ENCODE data around the gene BCORL1.

BCORL1 gene, protein sequence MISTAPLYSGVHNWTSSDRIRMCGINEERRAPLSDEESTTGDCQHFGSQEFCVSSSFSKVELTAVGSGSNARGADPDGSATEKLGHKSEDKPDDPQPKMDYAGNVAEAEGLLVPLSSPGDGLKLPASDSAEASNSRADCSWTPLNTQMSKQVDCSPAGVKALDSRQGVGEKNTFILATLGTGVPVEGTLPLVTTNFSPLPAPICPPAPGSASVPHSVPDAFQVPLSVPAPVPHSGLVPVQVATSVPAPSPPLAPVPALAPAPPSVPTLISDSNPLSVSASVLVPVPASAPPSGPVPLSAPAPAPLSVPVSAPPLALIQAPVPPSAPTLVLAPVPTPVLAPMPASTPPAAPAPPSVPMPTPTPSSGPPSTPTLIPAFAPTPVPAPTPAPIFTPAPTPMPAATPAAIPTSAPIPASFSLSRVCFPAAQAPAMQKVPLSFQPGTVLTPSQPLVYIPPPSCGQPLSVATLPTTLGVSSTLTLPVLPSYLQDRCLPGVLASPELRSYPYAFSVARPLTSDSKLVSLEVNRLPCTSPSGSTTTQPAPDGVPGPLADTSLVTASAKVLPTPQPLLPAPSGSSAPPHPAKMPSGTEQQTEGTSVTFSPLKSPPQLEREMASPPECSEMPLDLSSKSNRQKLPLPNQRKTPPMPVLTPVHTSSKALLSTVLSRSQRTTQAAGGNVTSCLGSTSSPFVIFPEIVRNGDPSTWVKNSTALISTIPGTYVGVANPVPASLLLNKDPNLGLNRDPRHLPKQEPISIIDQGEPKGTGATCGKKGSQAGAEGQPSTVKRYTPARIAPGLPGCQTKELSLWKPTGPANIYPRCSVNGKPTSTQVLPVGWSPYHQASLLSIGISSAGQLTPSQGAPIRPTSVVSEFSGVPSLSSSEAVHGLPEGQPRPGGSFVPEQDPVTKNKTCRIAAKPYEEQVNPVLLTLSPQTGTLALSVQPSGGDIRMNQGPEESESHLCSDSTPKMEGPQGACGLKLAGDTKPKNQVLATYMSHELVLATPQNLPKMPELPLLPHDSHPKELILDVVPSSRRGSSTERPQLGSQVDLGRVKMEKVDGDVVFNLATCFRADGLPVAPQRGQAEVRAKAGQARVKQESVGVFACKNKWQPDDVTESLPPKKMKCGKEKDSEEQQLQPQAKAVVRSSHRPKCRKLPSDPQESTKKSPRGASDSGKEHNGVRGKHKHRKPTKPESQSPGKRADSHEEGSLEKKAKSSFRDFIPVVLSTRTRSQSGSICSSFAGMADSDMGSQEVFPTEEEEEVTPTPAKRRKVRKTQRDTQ (N-terminal part only)

DNA sequence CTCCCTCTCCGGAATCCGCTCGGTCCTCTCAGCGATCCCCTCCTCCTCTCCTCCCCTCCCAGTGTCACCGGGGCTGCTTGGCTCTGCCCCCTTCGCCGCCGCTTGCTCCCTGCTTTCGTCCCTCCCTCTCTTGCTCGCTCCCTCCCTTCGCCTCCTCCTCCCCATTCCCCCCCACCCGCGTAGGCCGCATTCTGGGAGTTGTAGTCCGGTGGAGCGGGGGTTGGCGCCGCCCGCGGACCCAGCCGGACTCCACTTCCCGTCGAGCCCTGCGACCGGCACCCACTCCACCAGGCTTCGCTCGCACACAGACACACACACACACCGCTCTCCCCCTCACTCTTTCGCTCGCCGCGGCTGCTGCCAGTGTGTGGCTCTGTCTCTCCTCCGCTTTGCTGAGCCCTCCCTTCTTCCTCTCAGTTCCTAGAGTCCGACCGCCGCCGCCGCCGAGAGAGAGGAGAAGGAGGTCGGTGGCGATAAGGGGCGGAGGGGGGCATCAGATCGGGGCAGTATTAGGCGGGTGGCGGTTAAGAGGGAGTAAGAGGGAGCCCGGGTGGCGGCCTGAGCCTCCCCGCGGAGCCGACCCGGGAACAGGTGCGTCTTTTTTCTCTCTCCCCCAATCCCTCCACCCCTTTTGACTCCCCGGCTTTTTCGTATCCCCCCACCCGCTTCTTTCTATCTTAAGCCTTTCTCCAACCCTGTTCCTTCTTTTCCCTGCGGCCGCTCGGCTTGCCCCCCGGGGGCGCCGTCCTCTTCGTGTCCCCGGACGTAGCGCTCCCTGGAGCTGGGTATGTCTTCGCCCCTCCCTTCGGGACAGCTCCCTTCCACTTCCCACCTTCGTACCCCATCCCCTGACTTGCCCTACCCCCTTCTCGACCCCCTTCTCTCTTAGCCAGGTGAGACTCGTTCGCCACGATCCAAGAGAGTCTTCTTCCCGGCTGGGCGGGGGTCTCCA, at the start of gene BCORL1:
TSS of gene BCORL1 (plus strand) at position 336 of the 952 bp plus-strand sequence. CDS start 22,597 bp downstream, outside the sequence.
- peak; percentile 63 for DNase-seq

DNA sequence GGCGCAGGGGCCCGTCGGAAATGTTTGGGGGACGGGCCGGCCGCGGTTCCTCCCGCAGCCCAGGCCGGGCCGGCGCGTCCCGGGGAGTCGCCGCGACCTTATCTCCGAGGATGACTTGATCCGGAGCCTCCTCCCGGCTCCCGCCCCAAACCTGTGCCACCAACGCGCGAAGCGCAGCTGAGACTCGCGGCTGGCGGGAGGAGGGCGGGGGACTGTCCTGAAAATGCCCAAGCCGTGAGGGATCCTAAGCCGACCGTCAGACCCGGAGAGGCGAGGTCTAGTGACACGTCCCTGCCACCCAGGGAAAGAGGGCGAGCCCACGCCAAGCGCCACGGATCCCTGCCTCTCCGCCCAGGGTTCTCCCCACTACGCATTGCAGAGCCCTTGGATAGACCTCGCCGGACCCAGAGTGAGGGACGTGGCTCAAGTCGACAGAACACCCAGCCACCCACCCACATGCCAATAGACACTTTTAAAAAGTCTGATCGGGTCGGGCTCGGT, 49.6 kb upstream of the BCORL1 start:
- DNase-seq = no peak

DNA sequence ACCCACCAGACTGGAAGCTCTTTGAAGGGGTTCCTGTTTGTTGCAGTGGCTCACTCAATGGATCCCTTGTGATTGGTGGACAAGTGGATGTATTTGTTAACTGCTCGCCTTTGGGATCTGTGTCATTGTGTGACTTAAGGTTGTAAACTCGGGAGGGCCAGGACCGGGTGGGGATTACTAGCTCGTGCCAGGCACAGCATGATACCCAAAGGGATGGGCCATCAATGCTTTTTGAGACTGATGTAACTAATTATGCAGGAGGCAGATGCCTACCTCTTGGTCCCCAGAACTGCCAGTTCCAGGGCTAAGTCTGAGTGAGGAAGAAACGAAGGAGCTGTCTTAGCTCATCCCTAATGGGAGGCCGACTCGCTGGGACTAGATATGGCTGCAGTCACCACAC, 48.7 kb upstream of the BCORL1 start:
- DNase-seq = no peak

DNA sequence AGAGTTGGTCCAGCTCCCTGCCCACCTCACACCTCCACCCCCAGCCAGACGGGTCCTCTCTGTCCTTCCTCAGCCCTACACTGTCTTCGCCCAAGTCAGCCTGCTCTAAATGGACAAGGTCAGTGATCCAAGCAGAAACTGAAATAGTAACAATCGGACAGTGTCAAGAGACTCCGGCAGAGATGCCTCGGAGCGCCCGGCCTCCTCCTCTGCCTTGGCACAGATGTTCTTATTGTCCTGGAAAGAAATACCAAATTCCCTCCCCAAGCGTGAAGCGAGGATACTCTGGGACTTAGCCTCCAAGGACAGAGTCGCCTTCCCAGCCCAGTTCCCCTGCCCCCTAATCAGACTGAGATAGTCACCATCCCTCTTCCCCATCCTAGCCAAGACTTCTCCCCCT, 48.0 kb upstream of the BCORL1 start:
- no peak for DNase-seq

DNA sequence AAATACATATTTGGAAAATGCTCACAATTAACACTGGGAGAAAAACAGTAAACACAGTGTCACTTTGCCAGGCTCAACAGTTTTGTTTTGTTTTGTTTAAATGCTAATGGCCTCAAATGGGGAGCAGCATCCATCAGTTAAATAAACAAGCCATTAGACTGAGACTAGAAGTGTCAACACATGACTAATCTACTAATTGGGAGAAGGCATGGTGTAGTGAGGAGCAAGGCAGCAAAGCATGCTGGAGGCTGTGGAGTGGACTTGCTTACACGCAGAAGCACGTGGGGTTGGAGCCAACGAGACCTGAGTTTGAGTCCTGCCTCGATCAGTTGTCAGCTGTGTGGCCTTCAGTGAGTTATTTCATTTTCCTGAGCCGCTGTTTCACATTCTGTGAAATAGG, 47.5 kb upstream of the BCORL1 start:
- no peak for DNase-seq

DNA sequence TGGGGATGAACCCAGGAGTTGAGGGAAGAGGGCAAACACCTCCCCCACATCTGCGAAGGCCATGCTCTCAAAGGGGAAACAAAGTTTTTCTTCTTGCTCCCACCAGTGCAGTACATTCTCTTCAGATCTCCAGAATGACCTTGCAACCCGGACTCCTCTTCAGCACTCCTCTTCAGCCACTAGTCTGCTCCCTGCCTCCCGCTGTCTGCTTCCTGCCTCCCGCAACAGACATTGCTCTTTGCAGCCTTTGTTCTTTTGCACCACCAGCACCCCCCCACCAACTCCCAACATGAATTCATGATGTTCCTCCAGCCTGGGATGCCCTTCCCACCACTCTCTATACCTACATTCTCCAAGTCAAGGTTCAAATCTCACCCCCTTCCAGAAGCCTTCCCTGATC, 44.4 kb upstream of the BCORL1 start:
- no peak for DNase-seq

DNA sequence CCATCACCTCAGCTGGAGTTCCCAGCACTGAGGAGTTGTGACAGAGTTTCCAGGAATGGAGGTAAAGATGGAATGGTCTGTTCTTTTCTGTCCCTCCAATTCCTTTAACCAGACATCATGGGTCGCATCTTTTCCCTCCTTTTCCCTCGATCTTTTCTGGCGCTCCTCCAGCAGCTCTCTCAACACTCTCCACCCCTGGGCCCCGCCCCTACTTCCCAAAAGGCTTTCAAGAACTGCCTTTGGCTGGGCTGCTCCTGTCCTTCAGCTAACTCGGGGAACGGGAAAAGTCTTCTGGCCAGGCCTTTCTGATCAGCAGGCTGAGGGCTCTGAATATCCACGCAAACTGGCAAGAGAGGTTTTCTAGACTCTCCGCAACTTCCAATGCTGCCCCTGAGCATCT, 42.4 kb upstream of the BCORL1 start:
- no peak for DNase-seq

DNA sequence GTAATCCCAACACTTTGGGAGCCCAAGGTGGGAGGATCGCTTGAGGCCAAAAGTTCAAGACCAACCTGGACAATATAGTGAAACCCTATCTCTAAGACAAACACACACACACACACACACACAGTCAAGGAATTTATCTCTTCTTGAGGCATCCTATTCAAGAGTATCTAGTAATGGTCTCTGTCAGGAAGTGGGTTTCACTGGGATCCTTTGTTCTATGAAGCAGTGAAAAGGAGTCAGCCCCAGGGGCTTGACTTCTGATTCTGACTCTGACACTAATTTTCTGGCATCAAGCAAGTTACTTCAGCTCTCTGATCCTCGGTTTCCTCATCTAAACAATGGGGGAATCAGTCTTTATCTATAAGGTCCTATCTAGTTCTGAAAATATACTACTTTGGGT, 41.7 kb upstream of the BCORL1 start:
- no peak for DNase-seq

DNA sequence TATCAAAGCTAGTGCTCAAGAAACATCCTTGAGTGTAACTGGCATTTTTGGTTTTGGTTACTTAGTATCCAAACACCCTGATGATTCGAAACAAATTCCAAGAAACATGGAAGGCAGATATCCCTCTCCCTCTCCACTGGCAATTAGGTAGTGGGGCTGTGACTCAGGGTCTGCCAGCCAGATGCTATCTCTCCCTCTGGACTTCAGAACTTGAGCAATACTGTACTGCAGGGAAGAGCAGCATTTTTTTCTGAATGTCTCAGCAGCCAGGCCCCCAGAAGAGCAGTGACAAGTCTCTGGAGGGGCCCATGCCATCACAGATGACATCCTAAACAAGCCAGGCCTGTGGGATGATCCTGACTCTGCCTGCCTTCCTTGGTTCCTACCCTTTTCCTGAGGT, 37.3 kb upstream of the BCORL1 start:
- no peak for DNase-seq

DNA sequence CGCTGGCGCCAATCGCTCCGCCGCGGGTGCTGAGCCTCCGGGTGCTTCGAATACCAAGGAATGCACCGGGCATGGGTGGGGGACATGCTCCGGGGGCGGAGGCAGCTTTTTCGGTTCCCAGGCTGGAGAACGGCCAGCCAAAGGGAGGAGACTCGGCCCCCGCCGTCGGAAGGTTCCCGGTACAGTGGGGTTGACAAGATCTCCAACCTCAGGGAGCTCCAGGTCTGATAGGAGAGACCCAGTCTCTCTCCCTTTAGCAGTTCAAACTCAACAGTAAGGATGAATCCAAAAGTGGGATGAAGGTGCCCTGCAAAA, 29.1 kb upstream of the BCORL1 start:
- DNase-seq = no peak

DNA sequence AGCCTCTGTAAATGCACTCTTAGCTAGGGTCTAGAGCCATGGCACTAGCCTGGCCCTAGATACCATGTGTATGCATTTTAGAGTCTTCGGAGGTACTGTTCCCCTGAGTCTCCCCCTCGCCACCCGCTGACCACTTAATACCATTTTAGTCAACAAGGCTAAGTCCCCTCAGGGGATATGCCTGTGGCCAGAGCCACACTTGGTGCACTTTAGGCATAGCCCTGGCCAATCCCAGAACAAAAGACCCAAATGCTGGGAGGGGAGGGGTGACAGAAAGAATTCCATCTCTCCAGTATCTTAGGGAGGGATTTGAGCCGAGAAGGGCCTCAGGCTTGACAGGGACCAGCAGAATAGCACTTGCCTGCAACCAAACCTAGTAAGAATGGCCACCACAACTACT, 28.6 kb upstream of the BCORL1 start:
- DNase-seq = no peak

DNA sequence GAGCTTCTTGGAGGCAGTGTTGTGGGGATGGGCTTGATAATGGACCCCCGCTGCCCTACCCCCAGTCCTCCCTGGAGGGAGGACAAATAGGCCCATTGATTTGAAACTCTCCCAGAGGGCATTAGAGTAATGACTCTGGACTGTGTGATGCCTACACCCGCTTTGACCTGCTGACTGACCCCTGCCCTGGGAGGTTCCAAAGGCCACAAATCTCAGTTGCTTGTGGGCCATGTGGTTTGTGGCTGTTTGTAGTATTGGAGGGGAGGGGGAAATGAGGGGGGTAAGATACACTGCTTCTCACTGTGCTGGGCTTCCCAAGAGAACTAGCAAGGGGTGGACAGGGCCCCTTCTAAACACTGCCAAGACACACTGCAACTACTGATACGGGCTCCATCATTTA, 27.6 kb upstream of the BCORL1 start:
- DNase-seq = no peak

DNA sequence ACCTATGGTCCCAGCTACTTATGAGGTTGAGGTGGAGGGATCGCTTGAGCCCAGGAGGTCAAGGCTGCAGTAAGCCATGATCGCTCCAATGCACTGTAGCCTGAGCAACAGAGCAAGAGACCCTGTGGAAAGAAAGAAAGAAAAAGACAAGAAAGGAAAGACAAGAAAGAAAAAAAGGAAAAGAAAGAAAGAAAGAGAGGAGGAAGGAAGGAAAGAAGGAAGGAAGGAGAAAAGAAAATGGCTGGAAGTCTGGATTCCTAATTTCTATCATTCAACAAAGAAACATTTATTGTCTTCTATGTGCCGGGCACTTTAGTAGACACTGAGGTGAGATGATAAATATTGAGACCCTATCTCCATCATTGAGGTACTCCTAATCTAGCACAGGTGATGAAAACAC, 26.8 kb upstream of the BCORL1 start:
- DNase-seq = no peak

DNA sequence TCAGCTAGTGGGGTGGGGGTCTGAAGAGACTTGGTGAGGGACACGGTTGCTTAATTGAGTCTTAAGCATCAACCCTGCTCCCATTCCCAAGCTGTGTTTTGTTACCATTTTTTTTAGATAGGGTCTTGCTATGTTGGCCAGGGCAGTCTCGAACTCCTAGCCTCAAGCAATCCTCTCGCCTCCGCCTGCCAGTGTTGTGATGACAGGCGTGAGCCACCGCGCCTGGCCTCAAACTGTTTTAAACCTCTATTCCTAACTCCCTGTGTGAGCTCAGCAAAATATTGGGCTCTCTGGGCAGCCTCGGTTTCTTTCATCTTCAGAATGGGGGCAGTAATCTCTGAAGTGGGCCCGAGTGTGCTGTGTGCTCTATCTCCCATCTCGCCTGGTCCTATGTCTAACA, 26.3 kb upstream of the BCORL1 start:
- no peak for DNase-seq

DNA sequence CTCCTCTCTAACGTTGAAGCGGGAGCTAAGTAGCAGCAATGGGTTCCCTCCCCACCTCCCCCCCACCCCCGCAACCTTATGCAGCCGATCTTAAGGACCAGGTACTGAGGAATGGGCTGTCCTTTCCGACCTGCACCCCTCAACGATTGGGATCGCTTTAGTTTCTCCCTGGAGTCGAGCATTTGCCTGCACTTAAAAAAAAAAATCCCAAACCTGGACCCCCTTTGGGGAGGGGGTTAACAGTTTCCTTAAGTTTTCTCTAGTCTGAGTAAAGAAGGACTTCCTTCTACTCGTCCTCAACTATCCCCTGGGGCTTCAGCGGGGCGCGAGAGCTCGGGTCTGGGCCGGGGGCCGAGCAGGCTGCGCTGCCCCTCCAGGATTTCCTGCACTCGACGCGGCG, 25.7 kb upstream of the BCORL1 start:
- DNase-seq = no peak

DNA sequence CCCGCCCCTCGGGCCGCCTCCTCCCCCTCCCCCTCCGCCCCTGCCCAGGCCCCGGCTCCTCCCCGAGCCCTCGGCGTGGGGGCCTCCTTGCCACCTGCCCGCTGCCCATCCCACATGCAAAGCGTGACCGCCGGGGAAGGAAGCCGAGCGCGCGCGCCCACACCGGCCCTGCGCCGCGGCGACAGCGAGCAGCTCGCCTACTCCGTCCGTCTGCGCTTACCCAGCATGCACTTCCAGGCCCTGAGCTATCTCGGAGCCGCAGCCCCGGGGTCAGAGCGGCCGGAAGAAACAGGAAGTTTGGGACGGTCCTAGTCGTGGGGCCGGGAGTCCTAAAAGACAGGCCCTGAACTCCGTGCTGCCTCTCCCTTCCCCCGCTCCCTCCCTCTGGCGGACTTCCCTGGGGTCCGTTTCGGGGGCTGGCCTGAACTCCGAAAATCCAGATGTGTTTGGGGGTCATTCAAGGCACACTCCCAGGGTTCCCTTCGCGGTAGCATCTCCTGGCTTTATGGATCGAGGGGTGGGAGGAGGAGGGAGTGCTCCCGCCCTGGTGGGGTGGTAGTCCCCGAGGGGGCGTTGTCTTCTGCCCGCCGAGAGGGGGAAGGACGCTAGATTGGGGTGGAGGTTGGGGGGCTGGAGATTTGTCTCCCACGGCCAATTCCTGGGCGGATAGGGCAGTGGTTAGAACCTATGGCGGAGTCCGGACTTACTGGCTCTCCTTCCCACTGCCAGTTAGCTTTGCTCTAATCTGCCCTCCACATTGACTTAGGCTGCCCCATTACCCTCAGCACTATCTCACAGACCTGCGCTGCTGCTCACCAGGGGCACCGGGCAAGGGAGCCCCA, 25.0 kb upstream of the BCORL1 start:
- DNase-seq = no peak

DNA sequence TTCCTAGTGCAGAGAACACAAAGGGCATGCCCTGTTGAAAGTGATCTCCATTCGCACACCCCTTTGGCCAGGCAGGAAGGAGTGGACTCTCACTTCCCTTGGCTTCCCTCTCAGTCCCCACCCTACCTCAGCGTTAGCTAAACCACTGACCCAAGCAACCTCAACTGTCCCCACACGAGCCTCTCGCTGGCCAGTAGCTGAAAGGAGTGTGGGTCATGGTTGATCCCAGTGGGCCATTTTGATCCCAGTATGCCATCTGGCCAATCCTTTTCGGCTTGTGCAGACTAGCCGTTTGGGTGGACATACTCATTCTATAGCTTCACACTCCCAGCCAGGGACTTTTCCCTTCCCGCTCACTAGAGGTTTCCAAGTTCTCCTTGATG, 24.4 kb upstream of the BCORL1 start:
- DNase-seq = no peak

DNA sequence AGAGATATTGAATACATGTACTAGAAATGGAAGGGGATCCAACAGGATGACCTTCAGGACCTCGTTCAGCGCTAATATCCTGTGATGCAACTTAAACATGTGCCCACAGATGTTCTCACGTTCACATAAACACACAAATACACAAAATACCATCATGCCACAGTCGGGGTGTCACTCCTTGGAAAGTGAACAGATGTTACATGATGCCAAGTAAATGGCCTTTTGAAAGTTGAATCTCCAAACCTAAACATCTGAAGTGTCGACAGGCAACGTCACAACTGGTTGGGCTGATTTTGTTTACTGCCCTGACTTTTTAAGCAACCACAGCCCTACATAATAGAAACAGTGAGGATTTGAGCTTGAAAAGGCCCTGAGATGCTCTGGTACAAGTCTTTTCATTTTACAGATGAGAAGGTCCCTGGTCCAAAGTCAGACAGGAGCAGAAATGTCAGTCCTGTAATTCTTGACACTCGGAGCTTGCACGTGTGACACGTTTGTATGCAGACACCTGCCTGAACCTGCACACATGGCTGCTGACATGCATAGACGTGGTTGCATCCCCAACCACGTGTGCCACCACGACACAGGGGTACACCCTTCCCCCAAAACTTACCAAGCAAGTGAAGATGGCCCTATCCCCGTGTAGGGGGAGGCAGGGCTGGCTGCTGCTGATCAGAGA, 23.5 kb upstream of the BCORL1 start:
- DNase-seq = no peak

DNA sequence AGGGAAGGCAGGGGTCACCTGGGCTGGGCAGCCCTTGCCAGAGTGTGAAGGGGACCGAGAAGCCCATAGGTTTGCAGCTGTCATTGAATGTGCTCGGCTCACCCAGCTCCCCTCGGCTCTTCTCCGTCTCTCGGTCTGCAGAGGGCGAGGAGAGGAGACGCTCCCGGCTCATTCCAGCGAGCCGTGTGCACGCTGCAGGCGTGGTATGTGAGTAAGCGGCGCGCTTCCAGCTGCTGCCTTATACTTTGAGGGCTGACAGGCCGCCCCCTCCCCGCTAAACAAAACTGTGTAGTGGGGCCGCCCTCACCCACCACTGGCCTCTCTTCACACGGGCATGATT, 23.0 kb upstream of the BCORL1 start:
- no peak for DNase-seq

DNA sequence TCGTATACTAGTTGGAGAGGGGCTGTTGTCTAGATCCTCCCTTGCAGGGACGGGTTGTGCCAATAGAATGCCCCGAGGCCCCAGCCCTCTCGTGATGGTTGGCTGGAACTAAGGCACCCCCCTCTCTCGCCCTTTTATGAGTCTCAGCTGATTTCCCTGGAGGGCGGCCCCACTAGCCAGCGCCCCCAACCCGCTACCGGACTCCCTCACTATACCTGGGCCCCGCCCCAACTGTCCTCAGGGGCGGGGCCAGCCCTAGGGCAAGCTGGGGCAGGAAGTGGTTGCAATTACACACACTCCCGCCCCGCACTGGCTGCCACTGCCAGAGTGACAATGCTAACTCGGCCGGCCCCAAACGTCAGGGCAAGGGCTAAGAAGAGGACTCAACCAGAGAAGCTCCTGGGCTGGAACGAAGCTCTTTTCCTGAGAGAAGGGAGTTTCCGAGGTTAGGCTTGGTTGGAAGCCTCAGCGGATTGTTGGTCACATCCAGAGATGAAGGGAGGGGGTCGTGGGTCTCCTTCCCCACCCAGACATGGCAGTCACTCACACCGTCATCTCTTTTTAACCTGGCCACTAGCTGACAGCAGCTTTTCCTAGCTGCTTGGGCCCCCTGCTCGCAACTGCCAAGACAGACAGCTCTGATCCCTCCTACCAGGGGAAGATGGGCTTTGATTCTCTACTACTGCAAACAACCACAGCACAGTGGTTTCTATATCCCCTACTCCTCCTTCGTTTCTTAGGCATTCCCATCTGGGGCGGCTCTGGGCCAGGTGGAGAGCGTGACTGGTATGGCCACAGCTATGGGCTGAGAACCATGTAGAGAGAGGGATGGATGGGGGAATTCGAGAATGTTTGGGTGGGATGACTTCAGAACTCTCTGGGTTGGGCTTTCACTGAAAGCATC, 21.0 kb upstream of the BCORL1 start:
- no peak for DNase-seq

Measured in NCI-H1417 treated with DMSO at 0.1 percent for 48 hours (cell line).